Left lung (tissue), 10 donors: ENCODE results near the gene FAN1. TPM values are rescaled to one million over a fixed set of nuclear protein-coding genes. Genes with fewer than 3 reads are reported as not detected.

ENCODE experiments used
- ATAC-seq: fragments of 200-7000 bp; cut with Tn5 transposase; one replicate; pipeline ENCODE4 v1.9.1; 2020; ENCODE audit warnings: moderate library complexity
- DNase-seq, 4 donors: peaks; one replicate each; pipeline ENCODE4 v3.0.0-alpha.2; 2013 to 2020
- H3K27ac ChIP-seq, 2 donors: fragments of 200-600 bp; sonication (generic) in 1 of 2; one replicate each; pipeline versions ENCODE4 v1.5.0 to v1.8.0; 2020 to 2021
- H3K27me3 ChIP-seq, 2 donors: fragments of 200-600 bp; sonication (generic) in 1 of 2; one replicate each; pipeline versions ENCODE4 v1.5.0 to v1.8.0; 2020 to 2021
- H3K36me3 ChIP-seq, 2 donors: fragments of 200-600 bp; sonication (generic) in 1 of 2; one replicate each; pipeline versions ENCODE4 v1.5.0 to v1.8.0; 2020 to 2021
- H3K4me1 ChIP-seq, 2 donors: fragments of 200-600 bp; one replicate each; pipeline ENCODE4 v1.8.0; 2021
- H3K4me3 ChIP-seq, 2 donors: fragments of 200-600 bp; sonication (generic) in 1 of 2; one replicate each; pipeline versions ENCODE4 v1.5.0 to v1.8.0; 2020 to 2021; ENCODE audit warnings: mild to moderate bottlenecking in 1 of 2
- H3K9me3 ChIP-seq, 2 donors: fragments of 200-600 bp; sonication (generic) in 1 of 2; one replicate each; pipeline versions ENCODE4 v1.5.0 to v1.8.0; 2020 to 2021
- intact Hi-C, 2 donors: fragments of 100-400 bp; cut with DNase I; formaldehyde crosslinking; loops; one replicate each; pipeline versions ENCODE4 v1.11.2 to v1.14.2; 2022
- polyA plus RNA-seq, 6 donors: library from polyadenylated mRNA; unstranded; fragments of 120-200 nt; gene quantifications; one replicate each; pipeline ENCODE4 v1.2.1, GENCODE V29; 2013; ENCODE audit not compliant: insufficient read length in 6 of 6
- total RNA-seq, 2 donors: library from RNA; stranded (reverse); fragmentation: NEBNext Ultra II Directional; extraction: Animal tissue kit (Norgen Biotek cat#: 25700); gene quantifications; one replicate each; pipeline ENCODE4 v1.2.1, GENCODE V29; 2021
- TF ChIP-seq, protein P1 (sequence below), 2 donors: fragments of 200-600 bp; sonication (generic) in 1 of 2; IDR thresholded peaks; one replicate each; pipeline versions ENCODE4 v1.5.0 to v1.8.0; 2021; ENCODE audit warnings: antibody characterized with exemption in 2 of 2
- donor health status: DM: no; HTN: yes; CAD: no.
- donor health status: DM: no; HTN: no; CAD: no.

The FAN1 gene
- total and polyA plus RNA-seq, 8 donors = 17.1 to 33.6 (median 32.0) TPM

DNA sequence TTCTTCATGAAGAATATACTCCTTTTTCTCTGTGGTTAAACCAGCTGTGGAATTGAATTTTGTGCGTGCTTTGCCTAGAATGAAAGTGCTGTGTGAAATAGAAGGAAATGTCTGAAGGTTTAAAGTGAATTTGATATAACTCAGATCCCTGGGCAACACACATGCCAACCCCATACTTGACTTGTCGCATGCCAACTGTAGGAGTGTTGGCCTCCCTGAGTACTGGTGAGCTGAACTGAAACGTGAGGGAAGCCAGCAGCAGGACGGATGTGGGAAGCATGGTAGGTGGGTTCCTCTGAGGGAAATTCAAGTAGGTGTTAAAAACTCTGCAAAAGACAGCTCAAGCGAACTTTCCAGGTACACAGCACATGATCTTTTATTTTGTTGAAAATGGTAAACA is 14.7 kb downstream of the FAN1 start:
- peaks cover 0 to 88% of the 10 kb centered on the region in 2 donors for H3K36me3 ChIP-seq
- H3K27ac ChIP-seq = no peak overlapping the region
- H3K27me3 ChIP-seq = no peaks in the 10 kb centered on the region
- no peak for ATAC-seq
- H3K4me3 ChIP-seq = no peak overlapping the region
- TF ChIP-seq, protein P1, sequence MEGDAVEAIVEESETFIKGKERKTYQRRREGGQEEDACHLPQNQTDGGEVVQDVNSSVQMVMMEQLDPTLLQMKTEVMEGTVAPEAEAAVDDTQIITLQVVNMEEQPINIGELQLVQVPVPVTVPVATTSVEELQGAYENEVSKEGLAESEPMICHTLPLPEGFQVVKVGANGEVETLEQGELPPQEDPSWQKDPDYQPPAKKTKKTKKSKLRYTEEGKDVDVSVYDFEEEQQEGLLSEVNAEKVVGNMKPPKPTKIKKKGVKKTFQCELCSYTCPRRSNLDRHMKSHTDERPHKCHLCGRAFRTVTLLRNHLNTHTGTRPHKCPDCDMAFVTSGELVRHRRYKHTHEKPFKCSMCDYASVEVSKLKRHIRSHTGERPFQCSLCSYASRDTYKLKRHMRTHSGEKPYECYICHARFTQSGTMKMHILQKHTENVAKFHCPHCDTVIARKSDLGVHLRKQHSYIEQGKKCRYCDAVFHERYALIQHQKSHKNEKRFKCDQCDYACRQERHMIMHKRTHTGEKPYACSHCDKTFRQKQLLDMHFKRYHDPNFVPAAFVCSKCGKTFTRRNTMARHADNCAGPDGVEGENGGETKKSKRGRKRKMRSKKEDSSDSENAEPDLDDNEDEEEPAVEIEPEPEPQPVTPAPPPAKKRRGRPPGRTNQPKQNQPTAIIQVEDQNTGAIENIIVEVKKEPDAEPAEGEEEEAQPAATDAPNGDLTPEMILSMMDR (IDR thresholded peaks at IDR 0.05) = no peak
- H3K4me1 ChIP-seq = no peaks in the 10 kb centered on the region
- no peaks in the 10 kb centered on the region for H3K9me3 ChIP-seq
- no peak for DNase-seq
- intact Hi-C loops = no loop called here

DNA sequence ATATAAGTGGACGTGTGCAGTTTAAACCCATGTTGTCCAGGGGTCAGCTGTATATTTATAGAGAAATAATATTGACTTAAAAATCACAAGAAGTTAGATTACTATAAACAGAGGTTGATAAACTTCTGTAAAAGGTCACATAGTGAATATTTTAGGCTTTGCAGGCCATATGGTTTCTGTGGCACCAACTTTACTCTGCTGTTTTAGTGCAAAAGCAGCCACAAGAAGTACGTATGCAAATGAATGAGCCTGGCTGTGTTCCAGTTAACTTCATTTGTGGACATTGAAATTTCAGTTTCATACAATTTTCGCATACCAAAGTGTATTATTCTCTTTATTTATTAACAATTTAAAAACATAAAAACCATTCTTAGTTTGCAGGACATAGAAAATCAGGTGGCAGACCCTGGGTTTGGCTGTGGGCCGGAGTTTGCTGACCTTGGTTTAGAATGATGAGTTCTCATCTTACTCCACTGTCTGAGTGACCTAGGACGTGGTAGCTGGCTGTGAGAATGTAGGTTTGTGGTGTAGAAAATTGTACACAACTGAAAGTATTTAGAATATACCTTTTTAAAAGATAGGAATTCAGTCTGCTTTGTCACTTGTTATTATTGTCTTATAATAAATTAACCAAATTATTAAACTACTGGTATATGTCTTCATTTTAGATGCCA is 16.3 kb downstream of the FAN1 start:
- Histone ChIP-seq H3K36me3 (peaks cover 0 to 88% of the 10 kb centered on the region in 2 donors), H3K27ac (no peak overlapping the region), H3K9me3 (no peaks in the 10 kb centered on the region), H3K4me3 (no peak overlapping the region), H3K27me3 (no peaks in the 10 kb centered on the region), H3K4me1 (no peaks in the 10 kb centered on the region)
- no peak for ATAC-seq
- no peak for DNase-seq
- TF ChIP-seq, protein P1 (IDR thresholded peaks at IDR 0.05) = no peak
- intact Hi-C loops = no loop called here

DNA sequence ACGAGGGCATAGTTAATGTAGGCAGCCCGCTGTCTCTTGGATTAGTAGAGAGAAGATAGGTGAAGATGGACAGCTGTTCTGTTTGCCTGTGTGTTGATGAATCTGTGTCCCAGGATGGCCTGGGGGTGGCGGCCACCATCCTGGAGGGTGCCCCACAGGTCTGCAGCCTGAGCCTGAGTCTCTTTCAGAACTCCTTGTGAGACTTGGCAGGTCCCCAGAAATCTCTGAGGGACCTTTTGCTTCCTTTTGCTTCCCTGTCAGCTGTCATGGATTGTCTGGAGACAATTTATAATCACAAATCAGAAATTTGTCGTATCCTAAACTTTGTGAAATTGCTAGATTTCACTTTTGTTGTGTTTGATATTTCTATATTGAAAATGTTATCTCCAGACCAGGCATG is 17.4 kb downstream of the FAN1 start:
- Histone ChIP-seq H3K27me3 (no peaks in the 10 kb centered on the region), H3K4me3 (no peak overlapping the region), H3K36me3 (peaks cover 0 to 89% of the 10 kb centered on the region in 2 donors), H3K27ac (no peak overlapping the region), H3K9me3 (no peaks in the 10 kb centered on the region), H3K4me1 (no peaks in the 10 kb centered on the region)
- intact Hi-C loops = no loop called here
- DNase-seq = no peak
- TF ChIP-seq, protein P1 (IDR thresholded peaks at IDR 0.05) = no peak
- ATAC-seq = no peak

DNA sequence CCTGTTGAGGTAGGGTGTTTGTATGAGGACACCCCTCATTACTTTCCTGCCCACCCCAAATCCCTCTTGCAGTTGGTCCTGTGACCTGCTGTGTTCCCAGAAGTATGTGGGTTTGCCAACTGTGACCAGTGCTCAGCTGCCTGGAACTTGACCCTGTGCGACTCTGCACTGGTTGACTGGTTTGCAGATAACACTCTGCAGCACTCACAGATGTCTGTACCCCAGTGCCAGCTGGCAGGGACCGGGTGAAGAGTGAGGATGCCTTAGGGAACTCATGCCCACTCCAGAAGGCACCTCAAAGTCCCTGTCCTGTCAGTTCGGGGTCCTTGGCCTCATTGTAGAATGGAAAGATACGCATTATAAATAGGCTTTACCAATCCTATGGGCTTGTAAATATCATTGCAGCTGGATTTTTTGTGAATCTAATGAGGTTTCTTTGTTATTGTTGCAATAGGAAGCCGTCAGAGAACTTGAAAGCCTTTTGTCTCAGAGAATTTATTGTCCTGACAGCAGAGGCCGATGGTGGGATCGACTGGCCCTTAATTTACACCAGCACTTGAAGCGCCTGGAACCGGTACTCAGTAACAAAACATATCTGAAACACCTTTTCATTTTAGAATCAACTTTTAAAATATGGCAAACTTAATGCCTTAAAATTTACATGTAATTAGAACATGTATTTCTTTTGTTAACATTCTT is 18.2 kb downstream of the FAN1 start:
- Histone ChIP-seq H3K4me1 (no peaks in the 10 kb centered on the region), H3K36me3 (peaks cover 0 to 91% of the 10 kb centered on the region in 2 donors), H3K9me3 (no peaks in the 10 kb centered on the region), H3K27ac (no peak overlapping the region), H3K4me3 (no peak overlapping the region), H3K27me3 (no peaks in the 10 kb centered on the region)
- no peak for DNase-seq
- ATAC-seq = no peak
- TF ChIP-seq, protein P1 (IDR thresholded peaks at IDR 0.05) = no peak
- intact Hi-C loops = no loop called here

DNA sequence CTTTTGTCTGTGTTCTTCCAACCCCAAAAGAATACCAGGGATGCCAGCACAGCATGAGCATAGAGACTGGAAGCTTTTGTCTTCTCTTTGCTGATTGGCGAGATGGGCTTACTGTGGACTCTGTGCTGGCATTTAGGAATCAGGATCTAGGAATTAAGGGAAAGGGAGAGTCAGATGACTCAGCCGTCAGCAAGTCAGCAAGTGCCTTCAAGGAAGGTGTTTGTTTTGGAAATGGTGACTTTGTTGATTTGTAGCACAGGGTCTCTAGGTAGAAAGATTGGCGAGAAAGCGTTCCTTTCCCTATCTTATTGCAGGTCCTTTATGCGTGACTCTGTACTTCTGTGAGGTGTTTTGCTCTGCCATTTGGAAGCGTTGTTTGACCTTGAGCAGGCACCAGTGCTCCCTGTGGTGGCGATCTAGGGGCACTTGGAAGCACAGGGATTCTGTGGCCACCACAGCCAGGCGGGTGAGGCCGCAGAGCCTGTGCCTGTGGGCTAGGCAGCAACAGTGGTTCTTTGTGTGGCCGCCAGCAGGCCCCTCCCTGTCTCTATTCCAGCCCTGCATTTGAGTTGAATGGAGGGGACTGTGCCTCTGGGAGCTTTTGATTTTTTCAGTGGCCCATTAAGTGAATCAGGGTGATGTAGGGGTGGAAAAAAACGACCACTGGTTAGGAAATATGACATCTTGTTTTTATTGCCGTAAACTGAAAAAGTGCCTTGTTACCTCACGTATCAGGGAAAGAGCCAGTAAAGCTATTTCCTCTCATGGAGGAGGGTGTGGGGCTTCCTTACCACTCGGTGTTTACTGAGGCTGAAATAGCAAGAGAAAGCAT is 19.0 kb downstream of the FAN1 start:
- intact Hi-C loops = no loop called here
- Histone ChIP-seq H3K27ac (no peak overlapping the region), H3K9me3 (no peaks in the 10 kb centered on the region), H3K36me3 (peaks cover 0 to 99% of the 10 kb centered on the region in 2 donors), H3K4me3 (no peak overlapping the region), H3K4me1 (no peaks in the 10 kb centered on the region), H3K27me3 (no peaks in the 10 kb centered on the region)
- ATAC-seq = no peak
- TF ChIP-seq, protein P1 (IDR thresholded peaks at IDR 0.05) = no peak
- DNase-seq = no peak
